Measurements from ENCODE around the gene NARS2.

NARS2 gene

DNA sequence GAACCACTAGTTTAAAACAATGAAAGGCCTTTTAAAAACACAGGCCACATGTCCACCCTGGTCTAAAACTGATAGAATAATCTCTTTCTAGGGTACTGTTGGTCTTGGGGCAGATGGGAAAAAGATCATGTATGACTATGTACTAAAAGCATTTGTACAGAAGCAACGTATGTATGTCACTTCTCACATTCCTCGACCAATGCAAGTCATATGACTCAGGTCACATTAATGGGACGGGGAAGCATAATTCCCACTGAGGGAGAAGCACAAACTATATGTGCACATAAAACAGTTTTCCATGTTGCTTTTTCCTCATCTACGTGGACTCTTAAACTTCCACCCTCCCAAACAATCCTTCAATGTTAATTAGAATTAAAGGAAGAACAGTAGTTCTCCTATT, 124.8 kb downstream of the NARS2 start:
- peaks cover 23% of the 10 kb centered on the region for H3K4me1 ChIP-seq (ENCODE audit: low read length)
- peaks cover 23% of the 10 kb centered on the region for H3F3A ChIP-seq (ENCODE audit: insufficient read depth, low read length)
- H3K79me2 ChIP-seq (ENCODE audit: low read length): no peaks in the 10 kb centered on the region
- H4K20me1 ChIP-seq (ENCODE audit: insufficient read depth, low read length): no peaks in the 10 kb centered on the region
- H3K4me3 ChIP-seq (ENCODE audit: low read length): no peak overlapping the region
- no peaks in the 10 kb centered on the region for H3K9me3 ChIP-seq (replicated peaks; ENCODE audit: insufficient read depth, low read length)
- DNase-seq: no peak
- H3K27me3 ChIP-seq (replicated peaks; ENCODE audit: insufficient read depth, low read length): no peaks in the 10 kb centered on the region
- no peaks in the 10 kb centered on the region for H3K9me2 ChIP-seq (replicated peaks; ENCODE audit: insufficient read depth, low read length)
- no peak for TF ChIP-seq EZH2phosphoT487 (IDR thresholded peaks at IDR 0.05; ENCODE audit: low read length)
- TF ChIP-seq EZH2 (optimal IDR thresholded peaks at IDR 0.05; ENCODE audit: low read depth, low read length): no peak
- TF ChIP-seq, protein P1, sequence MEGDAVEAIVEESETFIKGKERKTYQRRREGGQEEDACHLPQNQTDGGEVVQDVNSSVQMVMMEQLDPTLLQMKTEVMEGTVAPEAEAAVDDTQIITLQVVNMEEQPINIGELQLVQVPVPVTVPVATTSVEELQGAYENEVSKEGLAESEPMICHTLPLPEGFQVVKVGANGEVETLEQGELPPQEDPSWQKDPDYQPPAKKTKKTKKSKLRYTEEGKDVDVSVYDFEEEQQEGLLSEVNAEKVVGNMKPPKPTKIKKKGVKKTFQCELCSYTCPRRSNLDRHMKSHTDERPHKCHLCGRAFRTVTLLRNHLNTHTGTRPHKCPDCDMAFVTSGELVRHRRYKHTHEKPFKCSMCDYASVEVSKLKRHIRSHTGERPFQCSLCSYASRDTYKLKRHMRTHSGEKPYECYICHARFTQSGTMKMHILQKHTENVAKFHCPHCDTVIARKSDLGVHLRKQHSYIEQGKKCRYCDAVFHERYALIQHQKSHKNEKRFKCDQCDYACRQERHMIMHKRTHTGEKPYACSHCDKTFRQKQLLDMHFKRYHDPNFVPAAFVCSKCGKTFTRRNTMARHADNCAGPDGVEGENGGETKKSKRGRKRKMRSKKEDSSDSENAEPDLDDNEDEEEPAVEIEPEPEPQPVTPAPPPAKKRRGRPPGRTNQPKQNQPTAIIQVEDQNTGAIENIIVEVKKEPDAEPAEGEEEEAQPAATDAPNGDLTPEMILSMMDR (IDR thresholded peaks at IDR 0.05; ENCODE audit: low read length): no peak
- no peak overlapping the region for H3K27ac ChIP-seq (ENCODE audit: low read length)
- H3K36me3 ChIP-seq (replicated peaks; ENCODE audit: insufficient read depth, low read length): no peaks in the 10 kb centered on the region
- H2AFZ ChIP-seq (ENCODE audit: low read length): no peak overlapping the region
- no peak overlapping the region for H3K9ac ChIP-seq (ENCODE audit: low read length)
- H3K4me2 ChIP-seq (ENCODE audit: low read depth, low read length): no peak overlapping the region

- H4K20me1 ChIP-seq (ENCODE audit: insufficient read depth, low read length): no peaks in the 10 kb centered on the region
These were observed 128.5 kb downstream of the NARS2 start for GRCh38 chr11:78446210-78446609.

DNA sequence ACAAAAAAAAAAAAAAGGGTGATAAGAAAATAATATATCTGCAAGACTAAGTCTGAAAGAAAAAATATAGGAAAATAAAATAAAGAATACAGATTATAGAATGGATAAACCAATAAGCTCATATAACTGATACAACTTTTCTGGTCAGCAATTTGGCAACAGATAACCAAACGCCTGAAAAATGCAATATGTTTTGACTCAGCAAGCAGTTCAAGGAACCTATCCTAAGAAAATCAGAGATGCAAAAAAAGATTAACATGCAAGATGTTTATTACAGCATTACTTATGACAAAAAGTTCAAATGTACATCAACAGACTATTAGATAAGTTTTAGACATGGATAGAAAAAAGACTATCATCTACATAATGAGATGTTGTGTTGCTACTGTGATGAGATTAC, 129.9 kb downstream of the NARS2 start:
- Histone ChIP-seq H3K36me3 (replicated peaks; ENCODE audit: insufficient read depth, low read length) (no peaks in the 10 kb centered on the region), H3K27ac (ENCODE audit: low read length) (no peak overlapping the region), H3K9me2 (replicated peaks; ENCODE audit: insufficient read depth, low read length) (no peaks in the 10 kb centered on the region), H4K20me1 (ENCODE audit: insufficient read depth, low read length) (no peaks in the 10 kb centered on the region), H3K4me3 (ENCODE audit: low read length) (no peak overlapping the region), H3K27me3 (replicated peaks; ENCODE audit: insufficient read depth, low read length) (no peaks in the 10 kb centered on the region), H2AFZ (ENCODE audit: low read length) (no peak overlapping the region), H3K4me1 (ENCODE audit: low read length) (no peaks in the 10 kb centered on the region), H3K4me2 (ENCODE audit: low read depth, low read length) (no peak overlapping the region), H3K79me2 (ENCODE audit: low read length) (no peaks in the 10 kb centered on the region), H3F3A (ENCODE audit: insufficient read depth, low read length) (no peaks in the 10 kb centered on the region), H3K9me3 (replicated peaks; ENCODE audit: insufficient read depth, low read length) (no peaks in the 10 kb centered on the region), H3K9ac (ENCODE audit: low read length) (no peak overlapping the region)
- TF ChIP-seq, protein P1 (IDR thresholded peaks at IDR 0.05; ENCODE audit: low read length): no peak
- no peak for TF ChIP-seq EZH2phosphoT487 (IDR thresholded peaks at IDR 0.05; ENCODE audit: low read length)
- TF ChIP-seq EZH2 (optimal IDR thresholded peaks at IDR 0.05; ENCODE audit: low read depth, low read length): no peak
- no peak for DNase-seq

More at GRCh38 chr11:78446210-78446609, 128.5 kb downstream of the NARS2 start:
- no peak overlapping the region for H3K27ac ChIP-seq (ENCODE audit: low read length)
- H3K9me2 ChIP-seq (replicated peaks; ENCODE audit: insufficient read depth, low read length): no peaks in the 10 kb centered on the region
- no peaks in the 10 kb centered on the region for H3K36me3 ChIP-seq (replicated peaks; ENCODE audit: insufficient read depth, low read length)
- H3K9ac ChIP-seq (ENCODE audit: low read length): no peak overlapping the region
- TF ChIP-seq, protein P1 (IDR thresholded peaks at IDR 0.05; ENCODE audit: low read length): no peak
- TF ChIP-seq EZH2phosphoT487 (IDR thresholded peaks at IDR 0.05; ENCODE audit: low read length) (no peak), EZH2 (optimal IDR thresholded peaks at IDR 0.05; ENCODE audit: low read depth, low read length) (no peak)
- H3K4me3 ChIP-seq (ENCODE audit: low read length): no peak overlapping the region
- no peaks in the 10 kb centered on the region for H3F3A ChIP-seq (ENCODE audit: insufficient read depth, low read length)
- no peaks in the 10 kb centered on the region for H3K9me3 ChIP-seq (replicated peaks; ENCODE audit: insufficient read depth, low read length)
- H3K79me2 ChIP-seq (ENCODE audit: low read length): no peaks in the 10 kb centered on the region
- H2AFZ ChIP-seq (ENCODE audit: low read length): no peak overlapping the region
- H3K4me1 ChIP-seq (ENCODE audit: low read length): no peaks in the 10 kb centered on the region
- H3K4me2 ChIP-seq (ENCODE audit: low read depth, low read length): no peak overlapping the region
- no peak for DNase-seq
- H3K27me3 ChIP-seq (replicated peaks; ENCODE audit: insufficient read depth, low read length): no peaks in the 10 kb centered on the region
